Subcutaneous adipose tissue (tissue), 4 donors: ENCODE data around the gene PTPN18. TPM values are rescaled to one million over a fixed set of nuclear protein-coding genes. Genes with fewer than 3 reads are reported as not detected.

ENCODE experiments used
- CTCF ChIP-seq: fragments of 450-650 bp; IDR thresholded peaks from one replicate; pipeline ENCODE4 v1.5.1; 2016; ENCODE audit warnings: low read depth, mild to moderate bottlenecking, control low read depth, antibody characterized with exemption, moderate library complexity
- total RNA-seq, 4 donors: library from RNA; depleted of rRNA; stranded (reverse); fragments of >200 nt; gene quantifications; one replicate each; pipeline ENCODE4 v1.1.0, GENCODE V29; 2016

The PTPN18 gene
- total RNA-seq, 4 donors from 2014 or later, result 29.2 to 64.3 (median 58.7) TPM

GRCh38 chr2:130368786-130369185, 12.9 kb downstream of the PTPN18 start:
- TF ChIP-seq CTCF, result no peak

GRCh38 chr2:130369311-130369964, 13.6 kb downstream of the PTPN18 start:
- no peak for TF ChIP-seq CTCF

DNA sequence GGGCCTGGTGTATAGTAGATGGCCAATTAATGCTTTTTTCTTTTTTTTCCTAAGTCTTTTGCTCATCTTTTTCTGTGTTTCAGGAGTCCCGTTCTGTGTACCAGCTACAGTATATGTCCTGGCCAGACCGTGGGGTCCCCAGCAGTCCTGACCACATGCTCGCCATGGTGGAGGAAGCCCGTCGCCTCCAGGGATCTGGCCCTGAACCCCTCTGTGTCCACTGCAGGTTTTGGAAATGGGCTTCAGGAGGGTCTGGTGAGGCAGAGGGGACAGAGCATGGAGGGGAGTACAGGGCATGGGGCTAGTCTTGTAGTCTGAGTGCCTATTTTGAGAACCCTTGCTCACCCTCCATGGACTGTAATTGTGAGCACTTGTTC, 14.1 kb downstream of the PTPN18 start:
- no peak for TF ChIP-seq CTCF

DNA sequence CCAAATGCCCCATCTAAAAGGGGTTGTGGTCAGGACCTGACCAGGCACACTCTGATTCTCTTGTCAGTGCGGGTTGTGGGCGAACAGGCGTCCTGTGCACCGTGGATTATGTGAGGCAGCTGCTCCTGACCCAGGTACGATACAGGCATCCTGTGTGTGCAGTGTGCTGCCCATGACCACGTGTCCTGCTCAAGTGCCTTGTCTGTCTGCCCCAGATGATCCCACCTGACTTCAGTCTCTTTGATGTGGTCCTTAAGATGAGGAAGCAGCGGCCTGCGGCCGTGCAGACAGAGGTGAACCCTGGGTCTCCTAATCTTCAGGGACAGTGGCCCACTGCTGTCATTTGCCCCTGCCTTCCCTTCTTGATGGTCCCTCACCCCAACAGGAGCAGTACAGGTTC, 14.6 kb downstream of the PTPN18 start:
- no peak for TF ChIP-seq CTCF

DNA sequence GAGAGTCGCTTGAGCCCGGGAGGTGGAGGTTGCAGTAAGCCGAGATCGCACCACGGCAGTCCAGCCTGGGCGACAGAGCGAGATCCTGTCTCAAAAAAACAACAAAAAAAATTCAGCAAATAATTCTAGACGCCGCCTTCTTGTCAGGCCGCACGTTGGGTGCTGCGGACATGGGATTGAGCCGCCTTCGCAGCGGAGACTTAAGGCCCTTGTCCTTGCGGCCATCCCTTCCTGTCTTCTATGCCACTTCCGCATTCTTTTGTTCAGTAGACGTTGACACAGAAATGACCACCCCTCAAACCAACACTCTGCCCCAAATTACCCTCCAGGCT, 15.8 kb downstream of the PTPN18 start:
- TF ChIP-seq CTCF, result no peak

DNA sequence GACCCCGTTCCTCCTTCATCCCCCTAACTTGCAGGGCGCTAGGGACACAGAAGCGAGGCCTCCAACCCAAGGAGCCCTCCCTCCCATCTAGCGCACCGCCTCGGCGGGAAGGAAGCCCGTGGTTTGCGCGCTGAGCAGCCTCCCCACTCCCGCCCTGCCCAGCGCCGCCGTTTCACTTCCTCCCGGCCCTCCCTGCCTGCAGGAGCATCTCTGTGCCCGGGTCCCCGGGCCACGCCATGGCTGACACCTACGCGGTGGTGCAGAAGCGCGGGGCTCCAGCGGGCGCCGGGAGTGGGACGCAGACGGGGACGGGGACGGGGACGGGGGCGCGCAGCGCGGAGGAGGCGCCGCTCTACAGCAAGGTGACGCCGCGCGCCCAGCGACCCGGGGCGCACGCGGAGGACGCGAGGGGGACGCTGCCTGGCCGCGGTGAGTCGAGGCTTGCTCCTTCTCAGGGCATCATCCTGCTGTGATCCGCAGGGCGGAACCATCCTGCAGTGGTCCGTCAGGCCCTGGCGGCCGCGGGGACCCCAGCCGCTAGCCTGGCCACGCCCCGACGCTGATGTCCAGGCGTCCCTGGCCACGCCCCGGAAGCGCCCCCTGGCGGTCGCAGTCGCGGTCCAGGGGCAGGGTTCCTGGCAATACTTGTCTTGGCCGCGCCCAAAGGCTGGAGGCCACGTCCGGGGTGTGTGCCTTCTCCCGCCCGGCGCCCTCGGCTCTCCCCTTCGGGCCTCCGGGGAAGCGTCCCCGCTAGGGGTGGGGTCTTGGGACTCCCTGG, 16.4 kb downstream of the PTPN18 start:
- TF ChIP-seq CTCF, result no peak

GRCh38 chr2:130372833-130373807, 17.3 kb downstream of the PTPN18 start:
- TF ChIP-seq CTCF, result no peak
